GM12891 (cell line): ENCODE data around the gene RIIAD1.

Experiments used
- POLR2A ChIP-seq: IDR thresholded peaks from 2 replicates; pipeline ENCODE4 v1.6.1; 2011; ENCODE audit warnings: low read depth, low read length, control low read depth
- POLR2AphosphoS5 ChIP-seq: IDR thresholded peaks from 2 replicates; pipeline ENCODE4 v1.6.1; 2011; ENCODE audit warnings: low read depth, low read length, control low read depth
- SPI1 ChIP-seq: IDR thresholded peaks from 2 replicates; pipeline ENCODE4 v1.6.1; 2011; ENCODE audit warnings: low read depth, low read length, control low read depth
- TAF1 ChIP-seq: IDR thresholded peaks from 2 replicates; pipeline ENCODE4 v1.6.1; 2011; ENCODE audit warnings: low read depth, low read length, control low read depth

DNA sequence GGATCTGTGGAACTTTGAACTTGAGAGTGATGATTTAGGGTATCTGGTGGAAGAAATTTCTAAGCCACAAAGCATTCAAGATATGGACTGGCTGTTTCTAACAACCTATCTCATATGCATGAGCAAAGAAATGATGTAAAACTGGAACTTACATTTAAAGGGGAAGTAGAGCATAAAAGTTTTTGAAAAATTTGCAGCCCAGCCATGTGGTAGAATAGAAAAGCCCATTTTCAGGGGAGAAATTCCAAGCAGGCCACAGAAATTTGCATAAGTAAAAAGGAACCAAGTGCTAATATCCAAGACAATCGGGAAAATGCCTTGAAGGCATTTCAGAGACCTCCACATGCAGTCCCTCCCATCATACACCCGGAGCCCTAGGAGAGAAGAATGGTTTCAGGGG lies 15.7 kb downstream of the RIIAD1 start:
- TF ChIP-seq TAF1 (no peak), POLR2A (no peak), POLR2AphosphoS5 (no peak), SPI1 (no peak)
